NCI-H2107 treated with DMSO at 0.1 percent for 48 hours (cell line): Measurements from ENCODE around the gene EPHA10.
"Not testable (repeated sequence)": the region's sequence is repeated elsewhere in the genome, so short reads cannot be mapped to it uniquely, and the experiment has no call there.

Experiments
- DNase-seq: peaks from one replicate; lab custom pipeline; 2025; ENCODE audit not compliant: unreplicated experiment; lab: John Stamatoyannopoulos, UW

EPHA10 gene

DNA sequence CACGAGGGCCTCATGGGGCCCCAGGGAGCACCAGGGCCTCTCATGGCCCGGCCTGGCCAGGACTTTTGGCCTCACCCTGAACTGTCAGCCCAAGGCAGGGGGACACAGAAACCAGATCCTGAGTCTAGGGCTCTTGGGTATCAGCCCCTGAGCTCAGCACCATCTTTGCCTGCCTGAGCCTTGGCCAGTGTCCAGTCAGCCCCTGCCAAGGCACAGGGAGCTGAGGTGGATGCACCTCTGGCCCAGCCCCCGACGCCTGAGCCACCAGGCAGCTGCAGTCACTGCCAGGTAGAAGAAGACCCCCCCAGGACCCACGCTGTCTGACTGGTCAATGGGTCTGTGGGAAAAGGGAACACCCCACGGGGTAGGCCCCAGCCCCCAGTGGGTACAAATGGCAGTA lies 47.3 kb downstream of the EPHA10 start:
- DNase-seq, result no peak

DNA sequence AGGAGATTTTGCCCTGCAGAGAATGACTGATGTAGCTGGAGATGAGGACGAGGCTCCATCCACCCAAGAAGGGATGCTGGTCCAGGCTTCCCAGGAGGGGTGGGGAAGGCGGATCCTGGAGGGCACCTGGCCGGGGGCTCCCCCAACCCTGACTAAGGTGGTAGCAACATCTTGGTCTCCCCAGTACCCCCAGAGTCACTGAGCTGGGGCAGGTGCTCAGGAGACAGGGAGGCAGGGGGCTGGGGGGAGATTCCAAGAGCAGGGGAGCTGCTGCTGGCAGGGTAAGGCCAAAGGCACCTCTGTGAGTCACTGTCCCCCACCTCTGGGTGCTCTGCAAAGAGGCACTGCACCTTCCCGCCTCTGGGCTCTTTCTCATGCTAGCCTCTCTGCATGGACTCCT lies 48.6 kb downstream of the EPHA10 start:
- no peak for DNase-seq

DNA sequence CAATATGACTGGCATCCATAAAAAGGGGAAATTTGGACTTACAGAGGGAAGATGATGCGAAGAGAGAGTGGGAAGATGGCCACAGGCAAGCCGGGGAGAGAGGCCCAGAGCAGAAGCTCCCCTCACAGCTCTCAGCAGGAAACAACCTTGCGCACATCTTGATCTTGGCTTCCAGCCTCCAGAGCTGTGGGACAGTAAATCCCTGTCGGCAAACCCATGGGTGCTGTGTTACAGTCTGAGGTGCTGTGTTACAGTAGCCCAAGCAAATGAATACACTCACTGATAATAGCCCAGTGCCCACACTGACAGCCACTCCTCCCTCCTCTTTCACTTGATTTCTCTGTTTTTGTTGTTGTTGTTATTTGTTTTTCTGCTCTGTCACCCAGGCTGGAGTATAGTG lies 50.2 kb downstream of the EPHA10 start:
- no peak for DNase-seq

DNA sequence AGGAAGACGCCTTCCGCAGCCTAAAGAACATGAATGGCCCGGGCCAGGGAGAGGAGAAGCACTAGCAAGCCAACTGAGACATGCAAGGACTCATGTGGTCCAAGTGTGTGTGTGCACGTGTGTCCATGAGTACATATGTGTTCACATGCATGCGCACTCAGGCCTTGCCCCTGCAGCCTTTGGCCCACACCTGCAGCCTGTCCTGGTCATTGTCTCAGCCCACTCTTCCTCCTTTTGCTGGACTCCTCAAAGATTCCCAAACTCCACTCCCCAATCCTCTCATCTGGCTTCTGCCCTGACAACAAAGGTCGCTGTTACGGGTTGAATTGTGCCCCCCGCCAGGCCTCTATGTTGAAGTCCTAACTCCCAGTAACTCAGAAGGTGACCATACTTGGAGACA lies 50.7 kb downstream of the EPHA10 start:
- DNase-seq, result no peak

DNA sequence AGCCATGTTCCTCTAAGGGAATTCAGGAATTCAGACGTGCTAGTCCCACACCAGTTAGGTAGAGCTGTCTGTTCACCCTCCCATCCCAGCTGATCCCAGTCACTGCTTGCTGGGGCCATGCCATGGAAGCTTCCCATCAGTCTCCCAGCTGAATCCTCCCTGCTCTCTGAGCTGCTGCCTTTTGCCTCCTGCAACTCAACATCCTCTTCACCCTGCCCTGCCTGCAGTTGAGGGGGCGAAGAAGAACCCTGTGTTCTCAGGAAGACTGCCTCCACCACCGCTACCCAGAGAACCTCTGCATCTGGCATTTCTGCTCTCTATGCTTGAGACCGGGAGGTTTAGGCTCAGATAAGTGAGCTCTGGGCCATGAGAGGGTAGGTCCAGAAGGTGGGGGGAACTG lies 56.4 kb downstream of the EPHA10 start:
- DNase-seq, result no peak

DNA sequence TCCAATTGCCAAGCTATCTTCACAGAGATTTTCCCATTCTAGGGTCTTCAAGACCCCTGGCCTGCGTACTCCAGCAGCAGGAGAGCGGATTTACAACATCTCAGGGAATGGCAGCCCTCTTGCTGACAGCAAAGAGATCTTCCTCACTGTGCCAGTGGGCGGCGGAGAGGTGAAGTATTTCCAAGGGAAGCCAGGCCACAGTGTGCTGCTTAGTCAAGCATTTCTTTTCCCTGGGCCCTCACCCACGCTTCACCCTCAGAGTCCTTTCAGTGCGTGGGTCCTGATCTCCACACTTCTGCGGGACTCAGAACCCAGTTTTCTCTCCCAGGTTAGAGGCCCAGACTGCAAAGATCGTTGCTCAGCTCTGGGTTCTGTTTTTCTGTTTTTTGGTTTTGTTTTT lies 59.5 kb downstream of the EPHA10 start:
- DNase-seq, result no peak

DNA sequence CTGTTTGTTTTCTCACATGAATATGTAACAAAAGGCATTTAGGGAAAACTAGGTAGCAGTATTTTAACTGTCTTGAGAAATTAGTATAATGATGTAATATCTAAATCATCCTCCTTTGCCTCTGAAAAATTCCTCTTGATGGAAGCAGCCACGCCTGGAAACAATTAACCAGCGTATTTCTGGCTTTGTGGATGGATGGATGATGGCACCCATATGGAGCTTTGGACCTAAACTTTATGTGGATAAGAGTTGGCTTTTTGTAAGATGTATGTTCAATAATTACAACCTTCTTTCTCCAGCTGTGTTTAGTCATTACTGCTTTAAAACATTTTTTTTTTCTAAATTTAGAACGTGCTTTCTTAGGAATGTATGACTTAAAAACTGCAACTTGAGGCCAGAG lies 60.0 kb downstream of the EPHA10 start:
- DNase-seq, result no peak

DNA sequence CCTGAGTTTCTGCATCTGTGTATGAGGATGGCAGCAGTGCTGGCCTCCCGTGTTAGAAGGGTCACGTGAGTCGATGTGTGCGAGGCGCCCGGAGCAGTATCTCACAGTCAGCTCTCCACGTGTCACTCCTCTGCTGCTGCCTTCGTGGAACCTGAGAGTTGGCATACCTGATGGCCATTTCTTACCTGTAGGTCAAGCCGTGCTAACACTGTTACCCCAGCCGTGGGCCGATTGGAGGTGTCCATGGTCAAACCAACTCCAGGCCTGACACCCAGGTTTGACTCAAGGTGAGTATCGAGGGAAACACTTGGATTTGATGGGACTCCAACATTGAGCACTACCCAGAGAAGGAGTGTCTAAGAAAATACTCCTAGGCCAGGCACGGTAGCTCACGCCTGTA lies 61.9 kb downstream of the EPHA10 start:
- DNase-seq, result no peak

DNA sequence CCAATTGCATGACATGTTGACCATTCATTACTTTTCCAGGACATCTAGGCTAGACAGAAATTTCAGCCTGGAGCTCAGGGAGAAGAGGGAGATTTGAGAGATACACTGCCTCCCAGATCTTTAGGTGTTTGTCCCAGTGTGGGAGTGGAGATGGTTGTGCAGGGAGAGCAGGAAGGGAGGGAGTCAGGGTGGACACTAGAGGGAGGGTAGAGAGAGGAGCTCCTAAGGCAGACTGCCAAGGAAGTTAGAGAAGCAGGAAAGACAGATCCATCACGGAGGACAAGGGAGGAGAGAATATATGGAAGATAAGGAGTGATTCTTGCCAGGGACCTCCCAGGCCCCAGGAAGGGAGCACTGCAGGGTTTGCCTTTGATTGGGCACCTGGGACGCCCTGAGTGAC lies 63.9 kb downstream of the EPHA10 start:
- no peak for DNase-seq

DNA sequence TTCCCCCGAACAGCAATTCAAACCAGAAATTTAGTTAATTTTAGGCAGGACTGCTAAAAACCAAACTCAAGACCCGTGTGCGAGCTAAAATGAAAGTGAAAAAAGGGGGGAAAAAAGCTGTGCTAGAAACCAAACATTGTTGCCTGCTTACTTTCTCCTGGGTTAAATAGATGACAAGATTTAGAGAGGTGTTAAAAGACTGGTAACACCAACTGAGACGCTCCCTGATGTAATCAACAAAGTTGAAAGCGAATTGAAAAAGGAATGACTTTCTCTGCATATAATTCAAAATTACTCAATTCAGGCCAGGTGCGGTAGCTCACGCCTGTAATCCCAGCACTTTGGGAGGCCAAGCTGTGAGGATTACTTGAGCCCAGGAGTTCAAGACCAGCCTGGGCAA lies 65.8 kb downstream of the EPHA10 start:
- no peak for DNase-seq

DNA sequence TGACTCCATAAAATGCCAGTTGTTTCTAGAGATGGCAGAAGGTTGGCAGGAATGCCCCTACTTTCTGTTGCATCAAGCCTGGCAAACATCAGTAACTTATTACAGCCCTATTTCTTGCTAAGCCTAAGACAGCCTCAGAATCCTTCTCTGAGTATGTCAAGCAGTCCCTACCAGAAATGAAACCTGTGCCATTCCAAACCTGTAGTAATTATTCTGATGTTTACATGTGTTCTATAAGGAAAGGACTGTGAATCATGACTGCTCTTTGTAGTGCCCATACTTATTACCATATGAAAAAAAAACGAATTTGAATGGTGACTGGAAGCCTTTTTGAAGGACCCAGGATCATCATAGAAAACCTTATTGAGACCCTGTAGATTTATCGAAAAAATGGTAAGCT lies 67.2 kb downstream of the EPHA10 start:
- DNase-seq, result no peak

DNA sequence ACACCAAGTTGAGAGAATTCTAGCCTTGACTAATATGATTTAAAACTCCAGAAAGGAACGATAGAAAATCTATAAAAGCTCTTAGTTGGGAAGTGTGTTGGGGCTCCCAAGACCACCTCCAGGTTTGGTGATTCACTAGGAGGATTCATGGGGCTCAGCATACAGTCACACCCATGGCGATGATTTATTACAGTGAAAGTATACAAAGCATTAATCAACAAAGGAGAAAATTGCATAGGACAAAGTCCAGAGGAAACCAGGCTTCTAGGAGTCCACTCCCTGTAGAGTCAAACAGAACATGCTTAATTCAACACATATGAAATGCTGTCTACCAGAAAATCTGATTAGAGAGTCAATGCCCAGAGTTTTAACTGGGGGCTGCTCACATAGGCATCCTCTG lies 67.8 kb downstream of the EPHA10 start:
- no peak for DNase-seq

DNA sequence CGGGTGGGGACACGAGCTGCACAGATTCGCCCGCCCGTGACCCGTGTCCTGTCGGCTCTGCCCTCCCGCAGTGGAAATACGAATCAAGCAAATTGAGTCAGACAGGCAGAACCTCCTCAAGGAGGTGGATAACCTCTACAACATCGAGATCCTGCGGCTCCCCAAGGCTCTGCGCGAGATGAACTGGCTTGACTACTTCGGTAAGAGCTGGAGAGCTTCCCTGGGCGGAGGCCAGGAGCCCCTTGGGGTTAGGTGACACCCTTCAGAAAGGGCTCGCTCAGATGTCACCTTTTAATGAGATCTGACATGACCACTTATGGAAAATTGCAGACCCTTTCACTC lies 72.1 kb downstream of the EPHA10 start:
- DNase-seq, result no peak

DNA sequence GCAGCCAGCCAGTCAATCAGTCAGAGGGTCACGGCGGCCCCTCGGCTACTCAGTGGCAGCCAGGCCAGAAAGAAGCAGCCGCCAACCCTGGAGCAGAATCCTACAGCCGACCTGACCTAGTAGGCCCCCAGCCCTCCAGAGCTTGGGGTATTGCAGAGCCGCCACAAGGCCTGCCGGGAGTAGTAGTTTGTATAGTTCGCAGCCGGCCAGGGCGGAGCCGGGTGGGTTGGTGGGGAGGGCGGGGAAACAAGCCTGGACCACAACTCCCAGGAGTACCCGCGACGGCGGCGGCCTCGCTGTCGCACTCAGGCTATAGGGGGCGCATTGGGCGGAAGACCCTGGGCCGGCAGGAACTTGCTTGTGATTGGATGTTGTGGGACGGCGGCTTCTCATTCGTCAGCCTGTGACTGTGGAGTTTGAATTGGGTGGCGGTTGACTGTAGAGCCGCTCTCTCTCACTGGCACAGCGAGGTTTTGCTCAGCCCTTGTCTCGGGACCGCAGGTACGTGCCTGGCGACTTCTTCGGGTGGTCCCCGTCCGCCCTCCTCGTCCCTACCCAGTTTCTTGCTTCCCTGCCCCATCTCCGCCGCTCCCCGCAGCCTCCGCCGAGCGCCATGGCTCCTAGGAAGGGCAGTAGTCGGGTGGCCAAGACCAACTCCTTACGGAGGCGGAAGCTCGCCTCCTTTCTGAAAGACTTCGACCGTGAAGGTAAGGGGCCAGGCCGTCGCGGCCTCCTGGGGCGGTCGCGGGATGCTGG lies 72.7 kb downstream of the EPHA10 start, which contains the start of gene CDCA8:
CDCA8 (plus strand) TSS at position 439 of the 756 bp plus-strand sequence; CDS start at position 614, 175 bp downstream.
- peak; percentile 87 for DNase-seq

DNA sequence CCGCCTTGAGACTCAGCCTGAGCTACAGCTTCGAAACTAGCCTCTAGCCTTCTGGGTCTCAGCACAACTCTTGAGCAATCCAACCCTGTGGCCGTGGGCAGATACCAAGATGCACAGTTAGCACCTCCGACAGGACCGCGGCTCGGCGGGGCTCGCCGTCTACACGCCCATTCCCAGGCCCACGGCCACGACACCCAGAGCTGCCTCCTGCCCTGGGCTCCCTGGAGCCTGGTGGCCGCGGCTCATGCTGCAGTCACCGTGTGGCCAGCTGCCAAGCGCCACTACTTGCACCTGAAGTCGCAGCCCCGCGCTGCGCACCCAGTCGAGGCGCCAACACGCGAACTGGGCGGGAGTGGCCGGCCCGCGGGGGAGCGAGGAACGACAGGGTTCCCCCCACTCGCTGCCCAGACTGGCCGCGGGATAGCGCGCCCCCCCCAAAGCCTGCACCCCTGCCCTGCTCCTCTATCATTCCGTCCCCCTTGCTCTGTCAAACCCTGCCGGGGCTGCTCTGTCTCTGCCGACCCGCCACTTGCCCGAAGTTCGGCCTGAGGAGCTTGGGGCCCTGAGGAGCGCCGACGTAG lies 73.3 kb downstream of the EPHA10 start:
- no peak for DNase-seq

DNA sequence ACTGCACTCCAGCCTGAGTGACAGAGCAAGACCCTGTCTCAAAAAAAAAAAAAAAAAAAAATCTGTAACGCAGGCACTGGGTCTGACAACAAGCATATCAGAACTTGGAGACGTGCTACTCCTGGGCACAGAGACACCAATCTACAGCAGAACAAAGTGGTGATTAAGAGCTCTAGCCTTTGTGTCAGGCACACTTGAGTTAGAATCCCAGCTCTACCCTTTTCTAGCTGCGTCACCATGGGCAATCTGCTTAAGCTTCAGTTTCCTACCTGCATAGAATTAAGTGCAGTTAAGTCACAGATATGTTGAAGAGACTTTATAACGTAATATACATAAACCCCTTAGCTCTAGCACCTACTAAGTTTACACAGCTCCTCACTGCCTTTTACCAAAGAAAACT lies 76.0 kb downstream of the EPHA10 start:
- DNase-seq, result no peak

DNA sequence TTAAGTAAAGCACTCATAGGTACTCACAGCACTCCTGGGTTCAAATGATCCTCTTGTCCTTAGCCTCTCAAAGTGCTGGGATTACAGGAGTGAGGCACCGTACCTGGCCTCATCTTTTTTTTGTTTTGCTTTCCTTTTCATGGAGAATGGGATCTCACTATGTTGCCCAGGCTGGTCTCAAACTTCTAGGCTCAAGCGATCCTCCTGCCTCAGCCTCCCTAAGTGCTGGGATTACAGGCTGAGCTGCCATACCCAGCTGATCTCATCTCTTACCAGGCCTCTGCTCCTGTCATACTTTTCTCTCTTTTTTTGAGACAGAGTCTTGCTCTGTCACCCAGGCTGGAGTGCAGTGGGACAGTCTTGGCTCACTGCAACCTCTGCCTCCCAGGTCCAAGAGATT lies 77.2 kb downstream of the EPHA10 start:
- DNase-seq, result not testable (repeated sequence)

DNA sequence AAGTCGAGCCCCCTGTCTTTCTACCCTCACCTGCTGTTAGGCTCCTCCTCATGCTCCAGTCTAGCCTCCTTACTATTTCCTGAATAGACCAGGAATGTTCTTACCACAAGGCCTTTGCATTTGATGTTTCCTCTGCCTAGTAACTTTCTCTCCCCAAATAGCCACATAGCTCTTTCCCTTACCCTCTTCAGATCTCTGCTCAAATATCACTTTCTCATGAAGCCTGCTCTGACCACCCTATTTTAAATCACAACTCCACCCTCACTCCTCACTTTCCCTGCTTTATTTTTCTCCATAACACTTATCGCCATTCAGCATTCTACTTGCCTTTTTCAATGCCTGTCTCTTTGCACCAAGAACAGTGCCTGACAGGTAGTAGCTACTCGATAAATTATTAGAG lies 79.2 kb downstream of the EPHA10 start:
- no peak for DNase-seq

DNA sequence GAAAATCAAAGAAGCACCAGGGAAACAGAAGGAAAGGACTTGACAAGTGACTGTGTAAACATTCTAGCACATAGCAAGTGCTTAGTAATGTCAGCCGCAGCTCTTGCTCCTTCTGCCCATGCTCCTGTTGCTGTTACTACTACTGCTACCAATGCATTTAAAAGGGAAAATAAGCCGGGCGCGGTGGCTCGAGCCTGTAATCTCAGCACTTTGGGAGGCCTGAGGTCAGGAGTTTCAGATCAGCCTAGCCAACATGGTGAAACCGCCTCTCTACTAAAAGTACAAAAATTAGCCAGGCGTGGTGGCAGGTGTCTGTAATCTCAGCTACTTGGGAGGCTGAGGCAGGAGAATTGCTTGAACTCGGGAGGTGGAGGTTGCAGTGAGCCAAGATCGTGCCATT lies 80.7 kb downstream of the EPHA10 start:
- not testable (repeated sequence) for DNase-seq

DNA sequence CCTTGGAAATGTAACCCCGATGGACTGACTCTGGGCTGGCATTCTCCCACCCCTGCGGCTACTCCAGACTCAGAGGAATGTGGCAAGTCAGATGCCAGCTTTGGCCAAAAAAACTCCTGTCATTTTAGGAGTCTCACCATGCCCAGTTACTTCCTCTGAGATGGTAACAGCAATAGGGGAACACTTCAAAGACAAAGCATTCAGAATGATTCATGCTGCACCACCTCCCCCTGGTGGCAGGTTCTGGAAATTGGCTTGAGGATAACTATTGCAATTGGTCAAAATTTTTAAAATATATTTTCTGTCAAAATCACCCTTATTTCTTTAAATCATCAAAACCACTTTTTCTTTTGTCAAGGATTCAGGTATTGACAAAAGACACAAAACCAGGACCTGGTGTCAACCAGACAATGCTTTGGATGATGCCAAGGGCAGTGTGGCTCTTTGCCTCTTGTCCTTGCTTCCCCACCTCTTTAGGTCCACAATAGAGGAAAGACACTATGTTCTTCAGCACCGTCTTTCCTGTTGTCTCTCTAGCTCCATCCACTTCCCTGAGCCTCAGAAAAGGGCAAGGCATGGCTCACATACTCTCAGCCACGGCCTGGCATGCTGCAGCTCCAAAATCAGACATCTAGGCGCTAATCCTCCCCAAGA lies 82.5 kb downstream of the EPHA10 start:
- DNase-seq, result peak; percentile 36

DNA sequence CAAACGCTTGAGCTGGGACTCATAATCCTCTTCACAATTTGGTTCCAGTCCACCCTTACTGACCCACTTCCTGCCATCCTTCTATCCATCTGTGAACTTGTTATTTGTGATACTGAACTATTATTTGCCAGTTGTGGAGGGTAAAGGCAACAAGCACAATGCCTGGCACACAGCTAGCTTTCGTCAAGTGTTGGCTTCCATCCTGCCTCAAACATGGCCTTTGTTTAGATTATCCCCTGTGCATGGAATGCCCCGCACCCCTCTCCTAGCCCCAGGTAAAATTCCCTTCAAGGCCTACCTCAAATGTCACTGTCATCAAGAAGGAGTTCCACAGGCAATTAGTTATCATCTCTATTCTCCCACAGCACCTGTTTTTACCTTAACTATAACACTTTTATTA lies 84.0 kb downstream of the EPHA10 start:
- DNase-seq, result no peak

DNA sequence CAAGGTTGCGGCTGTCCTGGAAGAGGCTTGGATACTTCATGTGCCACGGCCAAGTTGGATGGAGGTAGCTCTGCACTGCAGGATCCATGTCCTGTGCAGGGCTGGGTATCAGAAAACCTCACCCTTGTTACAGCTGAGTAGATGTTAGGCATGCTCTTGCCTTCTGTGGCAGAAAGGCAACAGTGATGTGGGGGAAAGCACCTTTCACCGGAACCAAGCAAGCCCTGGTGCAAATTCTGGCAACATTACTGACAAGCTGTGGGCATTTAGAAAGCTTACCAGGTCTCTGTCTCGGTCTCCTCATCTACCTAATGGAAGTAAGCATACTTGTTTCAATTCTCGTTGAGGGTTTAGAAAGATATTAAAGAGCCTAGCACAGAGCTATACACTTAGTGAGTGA lies 87.1 kb downstream of the EPHA10 start:
- DNase-seq, result no peak

DNA sequence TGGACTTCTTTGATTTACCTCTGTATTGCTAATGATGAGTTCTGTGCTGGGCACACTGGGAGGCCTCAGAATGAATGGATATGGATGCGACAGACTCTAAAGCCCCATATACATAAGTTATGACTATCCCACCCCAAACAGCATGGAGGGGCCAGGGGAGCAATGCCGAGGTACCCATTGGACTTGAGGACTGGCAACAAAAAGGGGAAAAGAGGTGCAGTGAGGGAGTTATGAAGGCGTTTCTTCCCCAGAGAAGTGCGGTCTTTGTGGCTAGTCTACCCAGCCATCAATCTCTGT lies 87.8 kb downstream of the EPHA10 start:
- no peak for DNase-seq
